Measurements from ENCODE around the gene ZNF516.

ZNF516 gene

GRCh38 chr18:76468345-76469304 is 26.4 kb downstream of the ZNF516 start:
- no peak for DNase-seq

DNA sequence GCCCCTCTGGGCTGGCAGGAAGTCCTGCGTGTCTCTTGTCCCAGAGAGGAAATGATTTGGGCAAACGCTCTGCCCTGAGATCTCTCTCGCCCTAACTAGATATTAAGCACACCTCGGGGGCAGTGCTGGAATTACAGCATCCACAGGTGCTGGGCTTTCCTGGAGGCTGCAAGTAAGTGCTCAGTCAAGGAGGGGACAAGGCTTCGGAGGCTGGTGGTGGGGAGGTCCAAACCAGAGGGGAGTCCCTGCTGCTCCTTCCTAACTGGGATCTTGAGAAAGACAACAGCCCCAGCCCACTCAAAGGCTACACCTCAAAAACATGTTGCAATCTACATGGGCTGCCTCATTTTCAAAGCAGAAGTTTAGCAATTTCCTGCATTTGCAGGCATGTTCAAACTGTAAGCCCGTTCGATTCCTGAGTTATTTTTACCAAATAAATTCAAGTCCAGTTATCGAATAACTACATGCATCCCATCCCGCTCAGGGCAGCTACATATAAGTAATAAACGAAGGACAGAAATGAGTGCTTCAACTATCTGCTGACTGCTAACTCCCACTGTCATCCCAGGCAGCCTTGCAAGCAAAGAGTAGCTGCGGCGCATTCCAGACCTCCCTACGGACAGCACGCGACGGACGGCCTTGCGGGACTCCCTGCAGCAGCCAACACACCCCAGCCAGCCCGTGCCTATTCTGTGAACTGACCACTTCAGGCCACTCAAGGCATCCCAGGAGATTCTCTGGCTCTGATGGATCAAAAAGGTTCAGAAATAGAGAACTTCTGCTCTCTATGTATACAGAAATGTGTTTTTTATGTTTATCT is 27.5 kb downstream of the ZNF516 start:
- DNase-seq, result no peak

DNA sequence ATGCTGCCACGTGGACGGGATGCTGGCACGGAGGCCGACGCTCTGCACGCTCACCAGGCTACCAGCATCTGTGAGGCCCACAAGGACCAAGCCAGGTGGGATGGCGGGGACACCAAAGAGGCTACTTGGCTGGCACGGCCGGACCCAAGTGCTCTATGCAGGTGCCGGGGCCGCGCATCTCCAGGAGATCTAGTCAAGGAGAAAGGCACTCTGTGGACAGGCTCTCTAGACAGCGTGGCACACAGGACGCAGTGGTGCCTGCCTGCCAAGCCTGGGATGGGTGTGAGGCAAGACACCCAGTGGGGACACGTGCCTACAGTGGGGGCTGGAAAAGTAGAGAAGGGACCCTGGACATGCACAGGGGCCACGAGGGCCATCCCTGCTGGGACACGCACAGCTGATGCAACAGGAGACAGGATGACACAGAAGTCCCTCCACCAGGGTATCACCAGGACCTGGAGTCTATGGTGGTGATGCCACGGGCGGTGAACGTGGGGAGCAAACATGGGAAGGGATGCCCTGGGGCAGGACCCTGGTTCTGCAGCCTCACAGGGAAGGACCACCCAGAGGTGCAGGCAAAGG is 28.5 kb downstream of the ZNF516 start:
- no peak for DNase-seq

DNA sequence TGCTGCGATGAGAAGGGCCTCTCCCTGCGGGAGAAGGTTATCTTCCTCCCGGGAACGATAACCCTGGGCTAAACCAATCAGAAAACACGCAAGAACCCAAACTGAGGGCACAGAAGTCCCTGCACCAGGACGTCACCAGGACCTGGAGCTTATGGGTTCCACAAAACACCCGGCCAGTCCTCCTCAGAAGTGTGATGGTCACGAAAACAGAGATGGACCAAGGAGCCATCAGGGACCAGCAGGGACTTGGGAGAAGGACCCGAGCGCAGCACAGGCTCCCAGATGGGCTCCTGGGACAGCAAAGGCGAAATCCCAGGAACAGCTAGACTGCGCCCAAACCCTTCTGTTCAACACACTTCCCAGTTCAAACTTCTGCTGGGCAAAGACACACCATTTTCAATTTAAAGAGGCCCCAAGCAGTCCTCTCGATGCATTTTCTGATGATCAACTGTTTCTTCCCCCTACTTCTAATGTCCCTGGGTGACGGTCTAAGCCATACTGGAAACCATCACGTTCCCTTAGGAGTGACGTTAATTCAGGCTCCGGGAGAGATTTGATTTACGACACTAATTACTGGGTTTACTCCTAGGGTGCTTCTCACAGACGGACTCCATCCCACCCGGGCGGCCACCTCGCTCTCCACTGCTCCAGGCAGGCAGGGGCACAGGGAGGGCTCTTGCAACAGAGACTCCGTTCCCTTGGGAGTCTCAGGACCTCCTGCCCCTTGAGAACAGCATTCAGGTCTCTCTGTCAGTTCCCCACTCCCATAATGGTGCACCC is 29.2 kb downstream of the ZNF516 start:
- no peak for DNase-seq

- no peak for DNase-seq
Measured at GRCh38 chr18:76464281-76465259, 30.5 kb downstream of the ZNF516 start.

DNA sequence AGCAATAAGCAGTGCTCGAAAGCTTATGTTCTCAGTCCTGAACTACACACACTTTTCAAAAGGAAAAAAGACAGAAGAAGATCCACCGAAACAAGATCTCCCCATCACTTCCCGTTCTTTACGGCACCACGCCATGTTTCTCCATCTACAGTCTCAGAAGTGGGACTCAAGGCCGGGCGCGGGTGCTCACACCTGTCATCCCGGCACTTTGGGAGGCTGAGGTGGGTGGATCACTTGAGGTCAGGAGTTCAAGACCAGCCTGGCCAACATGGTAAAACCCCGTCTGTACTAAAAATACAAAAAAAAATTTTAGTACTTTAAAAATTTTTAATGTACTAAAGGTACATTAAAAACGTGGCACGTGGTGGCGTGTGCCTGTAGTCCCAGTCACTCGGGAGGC is 31.2 kb downstream of the ZNF516 start:
- no peak for DNase-seq

GRCh38 chr18:76463358-76463757 is 31.7 kb downstream of the ZNF516 start:
- no peak for DNase-seq

DNA sequence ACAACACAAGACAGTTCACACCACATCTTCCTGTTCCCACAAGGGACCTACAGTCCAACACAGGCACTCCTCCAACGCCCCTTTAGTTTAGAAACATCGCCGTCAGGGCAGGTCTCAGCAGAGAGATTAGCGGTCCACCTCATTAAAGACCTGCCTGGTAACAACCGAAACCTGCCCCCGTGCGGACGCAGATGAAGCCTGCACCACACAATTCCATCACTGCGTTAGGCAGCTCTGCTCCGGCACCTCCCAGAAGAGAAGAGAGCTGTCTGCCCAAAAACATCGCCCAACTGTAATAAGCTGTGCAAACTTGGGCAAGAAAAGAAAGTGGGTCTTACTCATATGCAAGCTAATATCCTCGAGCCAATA is 32.7 kb downstream of the ZNF516 start:
- DNase-seq, result no peak

GRCh38 chr18:76461692-76462325 is 33.2 kb downstream of the ZNF516 start:
- no peak for DNase-seq

- no peak for DNase-seq
Measured at GRCh38 chr18:76461148-76461547, 33.9 kb downstream of the ZNF516 start.

DNA sequence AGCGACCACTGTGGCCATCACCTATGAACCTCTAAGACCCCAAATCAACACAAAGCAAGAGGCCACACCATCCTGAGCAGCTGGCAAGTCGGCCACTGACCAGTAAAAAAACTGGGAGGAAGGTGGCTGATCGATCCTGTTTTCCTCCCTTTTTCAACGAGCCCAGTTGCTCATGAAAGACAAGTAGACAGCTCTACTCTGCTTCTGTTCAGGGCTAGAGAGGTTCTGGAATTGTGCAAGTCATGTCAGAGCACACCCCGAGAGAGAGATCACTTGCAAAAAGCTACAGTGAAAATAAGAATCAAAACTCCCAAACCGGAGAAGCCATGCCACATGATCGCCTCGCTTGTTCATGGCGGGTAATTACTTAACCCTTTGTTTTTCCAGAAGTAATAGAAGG is 34.6 kb downstream of the ZNF516 start:
- no peak for DNase-seq

- DNase-seq, result no peak
Measured at GRCh38 chr18:76459687-76460350, 35.2 kb downstream of the ZNF516 start.

GRCh38 chr18:76459312-76459686 is 35.7 kb downstream of the ZNF516 start:
- no peak for DNase-seq

DNA sequence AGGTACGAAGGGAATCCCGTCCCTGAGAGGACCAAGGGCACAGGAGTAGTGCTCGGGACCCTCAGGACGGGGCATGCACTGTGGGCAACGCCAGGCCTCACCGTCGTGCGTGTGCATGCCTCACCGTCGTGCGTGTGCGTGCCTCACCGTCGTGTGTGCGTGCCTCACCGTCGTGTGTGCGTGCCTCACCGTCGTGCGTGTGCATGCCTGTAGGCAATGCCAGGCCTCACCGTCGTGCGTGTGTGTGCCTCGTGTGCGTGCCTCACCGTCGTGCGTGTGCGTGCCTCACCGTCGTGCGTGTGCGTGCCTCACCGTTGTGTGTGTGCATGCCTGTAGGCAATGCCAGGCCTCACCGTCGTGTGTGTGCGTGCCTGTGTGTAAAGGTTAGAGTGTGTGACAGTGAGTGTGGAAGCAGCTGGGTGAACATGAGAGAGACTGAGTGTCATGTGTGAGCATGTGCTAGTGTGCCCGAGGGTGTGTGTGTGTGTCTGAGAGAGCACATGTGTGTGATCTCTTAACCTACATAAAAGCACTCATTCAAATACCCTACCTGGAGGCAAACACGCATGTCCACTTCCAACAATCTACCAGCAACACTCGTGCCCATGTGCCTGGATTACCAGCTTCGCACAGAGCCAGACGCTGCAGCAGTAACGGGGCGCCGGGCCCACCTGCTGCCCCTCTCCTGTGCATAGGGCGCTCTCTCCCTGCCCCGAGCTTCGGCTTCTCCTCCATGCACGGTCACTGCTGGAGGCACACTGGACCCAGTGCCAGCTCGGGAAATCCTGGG is 36.3 kb downstream of the ZNF516 start:
- no peak for DNase-seq

GRCh38 chr18:76457957-76458356 is 37.1 kb downstream of the ZNF516 start:
- DNase-seq, result no peak

DNA sequence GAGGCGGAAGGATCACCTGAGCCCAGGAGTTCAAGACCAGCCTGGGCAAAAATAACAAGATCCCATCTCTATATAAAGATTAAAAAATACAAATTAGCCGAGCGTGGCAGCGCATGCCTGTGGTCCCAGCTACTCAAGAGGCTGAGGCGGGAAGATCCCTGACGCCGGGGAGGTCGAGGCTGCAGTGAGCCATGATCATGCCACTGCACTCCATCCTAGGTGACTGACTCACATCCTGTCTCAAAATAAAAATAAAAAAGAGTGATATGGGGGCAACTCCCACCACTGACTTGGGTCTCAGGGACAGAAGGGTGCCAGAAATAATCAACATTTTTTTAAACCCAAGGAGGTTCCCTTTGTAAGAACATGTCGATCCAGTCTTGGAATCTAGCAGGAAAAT is 37.6 kb downstream of the ZNF516 start:
- no peak for DNase-seq

DNA sequence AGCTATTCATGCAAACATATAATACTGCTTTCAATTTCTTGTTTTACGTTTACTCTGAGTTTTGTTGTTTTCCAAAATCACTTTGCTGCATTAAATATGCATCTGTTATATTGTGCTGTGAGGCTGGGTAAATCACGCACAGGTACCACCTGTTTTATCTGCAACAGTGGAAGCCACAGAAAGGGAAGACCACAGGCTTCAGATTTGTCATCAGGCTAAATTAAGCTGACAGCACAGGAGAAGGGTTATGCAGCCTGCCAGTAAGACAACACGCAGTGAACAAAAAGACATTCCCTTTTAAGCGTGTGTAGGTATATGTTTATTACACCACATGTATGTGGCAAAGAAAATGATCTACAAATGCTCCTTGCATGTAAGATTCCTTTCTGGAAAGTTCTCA is 38.2 kb downstream of the ZNF516 start:
- no peak for DNase-seq

DNA sequence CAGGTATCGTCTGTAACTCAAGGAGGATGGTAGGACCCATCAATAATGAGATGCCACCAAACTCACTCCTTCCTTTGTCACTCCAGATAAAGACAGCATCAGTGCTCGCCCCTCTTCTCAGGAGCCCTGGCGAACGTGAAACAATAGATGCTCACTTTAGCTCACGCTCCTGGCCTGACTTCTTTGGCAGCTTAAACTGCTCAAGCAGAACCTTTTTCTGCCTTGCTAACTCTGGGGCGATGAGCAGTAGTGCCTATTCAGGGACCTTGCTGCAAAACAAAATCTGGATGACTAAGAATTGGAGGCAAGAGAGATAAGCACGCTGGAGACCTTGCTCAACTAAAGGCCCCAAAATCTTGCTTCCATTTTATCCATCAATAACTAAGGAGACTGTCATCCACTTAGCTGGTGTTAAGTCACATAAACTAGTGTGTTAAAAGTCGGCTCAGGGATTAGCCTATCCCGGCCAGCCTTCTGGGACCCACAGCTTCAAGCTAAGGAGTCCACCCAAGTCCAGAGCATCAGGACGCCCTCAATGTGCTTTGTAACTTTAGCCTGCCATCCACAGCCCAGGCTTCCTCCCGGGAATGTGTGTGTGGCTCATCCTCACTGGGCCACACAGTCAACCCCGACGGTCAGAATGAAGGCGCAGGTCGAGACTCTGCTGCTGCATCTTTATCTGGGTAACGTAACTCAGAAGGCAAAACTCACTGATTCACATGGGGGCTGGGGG is 38.9 kb downstream of the ZNF516 start:
- no peak for DNase-seq

All from CD4-positive, alpha-beta T cell treated with Interleukin-4 for 1 hour (primary cell).